PC-3 (cell line): Measurements from ENCODE around the gene CTCFL. TPM values are rescaled to one million over a fixed set of nuclear protein-coding genes. Genes with fewer than 3 reads are reported as not detected.

Experiments used
- ATAC-seq: fragments of 200-7000 bp; cut with Tn5 transposase; 2 replicates; pipeline ENCODE4 v1.9.1; 2020; ENCODE audit warnings: mild to moderate bottlenecking, moderate library complexity
- BruUV-seq: library from RNA; stranded (reverse); fragments of 400-500 nt; replicated peaks from 2 replicates; lab custom pipeline; 2021; lab: Mats Ljungman, UMichigan
- CTCF ChIA-PET: fragments of 300-600 bp; sonication (Branson Sonifier 250); formaldehyde crosslinking; loops from one replicate; lab custom pipeline; 2022; ENCODE audit warnings: antibody characterized with exemption; lab: Charles Lee
- POLR2A ChIA-PET: fragments of 300-600 bp; sonication (Branson Sonifier 250); formaldehyde crosslinking; loops from one replicate; lab custom pipeline; 2022; ENCODE audit warnings: antibody characterized with exemption; ENCODE audit not compliant: unreplicated experiment; lab: Charles Lee
- DNase-seq: peaks from one replicate; pipeline ENCODE4 v3.0.0-alpha.2; 2015
- H2AFZ ChIP-seq: fragments of 300-600 bp; sonication (generic); 2 replicates; pipeline ENCODE4 v1.6.0; 2016; ENCODE audit warnings: antibody characterized with exemption, low read length
- H3F3A ChIP-seq: fragments of 300-600 bp; sonication (generic); one replicate; pipeline ENCODE4 v1.6.0; 2017; ENCODE audit warnings: antibody characterized with exemption, low read length, control low read depth, mild to moderate bottlenecking; ENCODE audit not compliant: unreplicated experiment
- H3K27ac ChIP-seq: fragments of 300-600 bp; sonication (generic); 2 replicates; pipeline ENCODE4 v1.5.1; 2016; ENCODE audit warnings: mild to moderate bottlenecking, low read length
- H3K27me3 ChIP-seq: fragments of 300-600 bp; sonication (generic); 2 replicates; pipeline ENCODE4 v1.6.1; 2016; ENCODE audit warnings: low read length, mixed read lengths
- H3K36me3 ChIP-seq: fragments of 300-600 bp; sonication (generic); 2 replicates; pipeline ENCODE4 v1.6.1; 2016; ENCODE audit warnings: low read depth, mixed run types, low read length, mixed read lengths
- H3K4me1 ChIP-seq: fragments of 300-600 bp; sonication (generic); 2 replicates; pipeline ENCODE4 v1.5.1; 2016; ENCODE audit warnings: low read length; ENCODE audit not compliant: insufficient read depth
- H3K4me2 ChIP-seq: fragments of 300-600 bp; sonication (generic); 2 replicates; pipeline ENCODE4 v1.6.0; 2016; ENCODE audit warnings: low read length
- H3K4me3 ChIP-seq: fragments of 300-600 bp; sonication (generic); 2 replicates; pipeline ENCODE4 v1.5.1; 2016; ENCODE audit warnings: mild to moderate bottlenecking, low read length, mixed read lengths
- H3K79me2 ChIP-seq: fragments of 300-600 bp; sonication (generic); 2 replicates; pipeline ENCODE4 v1.6.1; 2017; ENCODE audit warnings: low read length, mixed read lengths
- H3K9ac ChIP-seq: fragments of 300-600 bp; sonication (generic); 2 replicates; pipeline ENCODE4 v1.6.0; 2016; ENCODE audit warnings: mild to moderate bottlenecking, low read length
- H3K9me2 ChIP-seq: fragments of 300-600 bp; sonication (generic); replicated peaks from 2 replicates; pipeline ENCODE4 v1.6.1; 2016; ENCODE audit warnings: mixed run types, low read length, mixed read lengths
- H3K9me3 ChIP-seq: fragments of 300-600 bp; sonication (generic); 2 replicates; pipeline ENCODE4 v1.6.1; 2016; ENCODE audit warnings: low read length, mixed read lengths
- H4K20me1 ChIP-seq: fragments of 300-600 bp; sonication (generic); 2 replicates; pipeline ENCODE4 v1.6.1; 2016; ENCODE audit warnings: low read length, mixed read lengths
- CTCF ChIP-seq: fragments of 300-600 bp; sonication (generic); conservative IDR thresholded peaks from 2 replicates; pipeline ENCODE4 v1.5.1; 2017; ENCODE audit warnings: antibody characterized with exemption, low read depth, mild to moderate bottlenecking, low read length
- EZH2 ChIP-seq: fragments of 300-600 bp; sonication (generic); IDR thresholded peaks from one replicate; pipeline ENCODE4 v1.6.1; 2017; ENCODE audit warnings: antibody characterized with exemption, mild to moderate bottlenecking, low read length; ENCODE audit not compliant: unreplicated experiment
- EZH2phosphoT487 ChIP-seq: fragments of 300-600 bp; sonication (generic); IDR thresholded peaks from 2 replicates; pipeline ENCODE4 v1.6.1; 2018; ENCODE audit warnings: mild to moderate bottlenecking, antibody characterized with exemption, low read length, borderline replicate concordance
- intact Hi-C: fragments of 100-400 bp; cut with micrococcal nuclease; formaldehyde crosslinking; loops from 2 replicates; pipeline ENCODE4 v1.9.0; 2023
- total RNA-seq: library from RNA; depleted of rRNA; stranded (reverse); fragments of >200 nt; gene quantifications from 2 replicates; pipeline ENCODE4 v1.2.3, GENCODE V29; 2014

CTCFL gene
- total RNA-seq, 1 experiment from 2014 or later: not detected

GRCh38 chr20:57562541-57563465 is 37.9 kb upstream of the CTCFL start:
- Histone ChIP-seq H3K27me3 (peaks cover 99% of the 10 kb centered on the region), H3K9me3 (no peaks in the 10 kb centered on the region), H3K27ac (no peak overlapping the region), H3K4me1 (no peaks in the 10 kb centered on the region), H3K79me2 (no peaks in the 10 kb centered on the region), H2AFZ (no peak overlapping the region), H3F3A (no peaks in the 10 kb centered on the region), H3K36me3 (no peaks in the 10 kb centered on the region), H4K20me1 (no peaks in the 10 kb centered on the region), H3K4me3 (no peak overlapping the region), H3K4me2 (no peak overlapping the region), H3K9me2 (no peaks in the 10 kb centered on the region), H3K9ac (no peak overlapping the region)
- no TSS peak for BruUV-seq
- DNase-seq (no peak), ATAC-seq (no peak)
- no peak for TF ChIP-seq CTCF
- TF ChIP-seq EZH2: no peak
- no peak for TF ChIP-seq EZH2phosphoT487
- CTCF ChIA-PET: no interaction called here
- intact Hi-C loops: no loop called here
- POLR2A ChIA-PET: no interaction called here

DNA sequence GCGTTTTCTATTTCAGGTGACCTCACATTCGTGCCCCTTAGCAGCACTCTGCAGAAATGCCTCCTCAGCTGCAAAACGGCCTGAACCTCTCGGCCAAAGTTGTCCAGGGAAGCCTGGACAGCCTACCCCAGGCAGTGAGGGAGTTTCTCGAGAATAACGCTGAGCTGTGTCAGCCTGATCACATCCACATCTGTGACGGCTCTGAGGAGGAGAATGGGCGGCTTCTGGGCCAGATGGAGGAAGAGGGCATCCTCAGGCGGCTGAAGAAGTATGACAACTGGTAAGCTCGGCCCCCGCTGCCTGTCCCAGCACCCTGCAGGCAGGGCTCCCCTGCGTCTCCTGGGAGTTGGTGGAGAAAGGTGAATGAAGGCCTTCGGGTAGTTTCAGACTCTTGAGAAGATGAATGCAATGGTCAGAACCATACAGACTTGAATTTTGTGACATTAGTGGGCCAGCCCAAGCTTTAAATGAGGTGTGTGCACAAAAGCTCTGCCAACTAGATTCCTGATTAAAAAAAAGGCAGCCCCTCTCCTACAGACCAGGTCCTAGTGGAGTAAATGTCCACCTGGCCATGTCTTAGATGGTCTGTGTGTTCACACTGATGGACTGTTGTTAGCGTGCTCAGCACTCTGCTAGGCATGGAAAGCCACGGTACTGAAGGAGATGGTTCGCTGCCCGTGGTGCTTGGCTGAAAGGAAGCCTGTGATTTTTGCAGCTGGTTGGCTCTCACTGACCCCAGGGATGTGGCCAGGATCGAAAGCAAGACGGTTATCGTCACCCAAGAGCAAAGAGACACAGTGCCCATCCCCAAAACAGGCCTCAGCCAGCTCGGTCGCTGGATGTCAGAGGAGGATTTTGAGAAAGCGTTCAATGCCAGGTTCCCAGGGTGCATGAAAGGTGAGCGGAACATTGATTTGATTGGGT is 36.7 kb upstream of the CTCFL start:
- ATAC-seq (no peak), DNase-seq (no peak)
- H3K9me2 ChIP-seq: no peaks in the 10 kb centered on the region
- H3K4me3 ChIP-seq: no peak overlapping the region
- H3K9ac ChIP-seq: no peak overlapping the region
- H3K4me2 ChIP-seq: no peak overlapping the region
- BruUV-seq: no TSS peak
- no peaks in the 10 kb centered on the region for H3K4me1 ChIP-seq
- CTCF ChIA-PET: no interaction called here
- TF ChIP-seq EZH2phosphoT487 (no peak), CTCF (no peak), EZH2 (no peak)
- POLR2A ChIA-PET: no interaction called here
- intact Hi-C loops: no loop called here
- H3F3A ChIP-seq: no peaks in the 10 kb centered on the region
- peaks cover 99% of the 10 kb centered on the region for H3K27me3 ChIP-seq
- no peaks in the 10 kb centered on the region for H4K20me1 ChIP-seq
- no peak overlapping the region for H3K27ac ChIP-seq
- no peaks in the 10 kb centered on the region for H3K79me2 ChIP-seq
- no peak overlapping the region for H2AFZ ChIP-seq
- no peaks in the 10 kb centered on the region for H3K36me3 ChIP-seq
- H3K9me3 ChIP-seq: no peaks in the 10 kb centered on the region
